Neutrophil (primary cell): ENCODE data around the gene ILRUN.
A peak's percentile ranks its signal among the peaks of the same experiment; 100 is the strongest.
"Not testable (repeated sequence)": the region's sequence is repeated elsewhere in the genome, so short reads cannot be mapped to it uniquely, and the experiment has no call there.

Experiments used
- H3K27ac ChIP-seq: fragments of 200-600 bp; sonication (generic); 2 replicates; pipeline ENCODE4 v1.5.1; 2016; ENCODE audit warnings: mild to moderate bottlenecking, moderate library complexity
- H3K27me3 ChIP-seq: fragments of 200-600 bp; sonication (generic); 2 replicates; pipeline ENCODE4 v1.6.0; 2016; ENCODE audit warnings: mild to moderate bottlenecking
- H3K36me3 ChIP-seq: fragments of 200-600 bp; sonication (generic); 2 replicates; pipeline ENCODE4 v1.5.1; 2017
- H3K4me1 ChIP-seq, 2 experiments: fragments of 200-600 bp in 1 of 2; sonication (generic) in 1 of 2; 1 replicate in 1 of 2; 2 replicates in 1 of 2; pipeline versions ENCODE4 v1.5.1 to v1.6.1; 2013 to 2016; ENCODE audit warnings: low read depth in 1 of 2, low read length in 1 of 2, mild to moderate bottlenecking in 1 of 2, moderate library complexity in 1 of 2; ENCODE audit not compliant: control insufficient read depth in 1 of 2, insufficient read depth in 1 of 2
- H3K4me3 ChIP-seq, 2 experiments: fragments of 200-600 bp in 1 of 2; sonication (generic) in 1 of 2; 1 replicate in 1 of 2; 2 replicates in 1 of 2; pipeline ENCODE4 v1.5.1; 2013 to 2016; ENCODE audit warnings: low read depth in 1 of 2, low read length in 1 of 2, mild to moderate bottlenecking in 1 of 2, moderate library complexity in 1 of 2
- H3K9me3 ChIP-seq: fragments of 200-600 bp; sonication (generic); 2 replicates; pipeline ENCODE4 v1.5.1; 2016
- TF ChIP-seq, protein P1 (sequence below): fragments of 200-600 bp; sonication (generic); IDR thresholded peaks from 2 replicates; pipeline ENCODE4 v1.5.1; 2016; ENCODE audit warnings: antibody characterized with exemption

The ILRUN gene

GRCh38 chr6:34661357-34661756, 35.2 kb downstream of the ILRUN start:
- Histone ChIP-seq H3K4me1 (peaks cover 30 to 34% of the 10 kb centered on the region in 2 experiments), H3K9me3 (no peaks in the 10 kb centered on the region), H3K27me3 (no peaks in the 10 kb centered on the region), H3K27ac (no peak overlapping the region), H3K4me3 (no peak overlapping the region), H3K36me3 (no peaks in the 10 kb centered on the region)
- TF ChIP-seq, protein P1, sequence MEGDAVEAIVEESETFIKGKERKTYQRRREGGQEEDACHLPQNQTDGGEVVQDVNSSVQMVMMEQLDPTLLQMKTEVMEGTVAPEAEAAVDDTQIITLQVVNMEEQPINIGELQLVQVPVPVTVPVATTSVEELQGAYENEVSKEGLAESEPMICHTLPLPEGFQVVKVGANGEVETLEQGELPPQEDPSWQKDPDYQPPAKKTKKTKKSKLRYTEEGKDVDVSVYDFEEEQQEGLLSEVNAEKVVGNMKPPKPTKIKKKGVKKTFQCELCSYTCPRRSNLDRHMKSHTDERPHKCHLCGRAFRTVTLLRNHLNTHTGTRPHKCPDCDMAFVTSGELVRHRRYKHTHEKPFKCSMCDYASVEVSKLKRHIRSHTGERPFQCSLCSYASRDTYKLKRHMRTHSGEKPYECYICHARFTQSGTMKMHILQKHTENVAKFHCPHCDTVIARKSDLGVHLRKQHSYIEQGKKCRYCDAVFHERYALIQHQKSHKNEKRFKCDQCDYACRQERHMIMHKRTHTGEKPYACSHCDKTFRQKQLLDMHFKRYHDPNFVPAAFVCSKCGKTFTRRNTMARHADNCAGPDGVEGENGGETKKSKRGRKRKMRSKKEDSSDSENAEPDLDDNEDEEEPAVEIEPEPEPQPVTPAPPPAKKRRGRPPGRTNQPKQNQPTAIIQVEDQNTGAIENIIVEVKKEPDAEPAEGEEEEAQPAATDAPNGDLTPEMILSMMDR: no peak

- Histone ChIP-seq H3K4me3 (no peak overlapping the region), H3K4me1 (peaks cover 26 to 35% of the 10 kb centered on the region in 2 experiments), H3K27ac (no peak overlapping the region), H3K36me3 (peaks cover 5% of the 10 kb centered on the region), H3K27me3 (no peaks in the 10 kb centered on the region), H3K9me3 (no peaks in the 10 kb centered on the region)
- TF ChIP-seq, protein P1: no peak
Measured at GRCh38 chr6:34658605-34659265, 37.8 kb downstream of the ILRUN start.

DNA sequence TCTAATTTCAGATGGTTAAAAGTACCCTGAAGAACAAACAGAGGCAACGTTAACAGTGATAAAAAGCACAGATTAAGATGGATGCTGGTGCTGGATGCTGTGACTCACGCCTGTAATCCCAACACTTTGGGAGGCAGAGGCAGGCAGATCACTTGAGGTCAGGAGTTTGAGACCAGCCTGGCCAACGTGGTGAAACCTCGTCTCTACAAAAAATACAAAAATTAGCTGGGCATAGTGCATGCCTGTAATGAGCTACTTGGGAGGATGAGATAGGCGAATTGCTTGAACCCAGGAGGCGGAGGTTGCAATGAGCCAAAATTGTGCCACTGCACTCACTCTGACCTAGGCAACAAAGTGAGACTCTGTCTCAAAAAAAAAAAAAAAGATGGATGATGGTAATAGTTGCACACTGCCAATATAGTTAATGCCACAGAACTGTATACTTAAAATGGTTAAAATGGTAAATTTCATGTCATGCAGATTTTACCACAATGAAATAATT, 38.5 kb downstream of the ILRUN start:
- H3K4me1 ChIP-seq: peaks cover 26 to 32% of the 10 kb centered on the region in 2 experiments
- not testable (repeated sequence) for H3K4me3 ChIP-seq, H3K9me3 ChIP-seq, H3K27me3 ChIP-seq, H3K36me3 ChIP-seq
- peak overlapping the region; percentile 75 for H3K27ac ChIP-seq

- no peaks in the 10 kb centered on the region for H3K9me3 ChIP-seq
- H3K36me3 ChIP-seq: peaks cover 8% of the 10 kb centered on the region
- TF ChIP-seq, protein P1: no peak
- H3K27me3 ChIP-seq: no peaks in the 10 kb centered on the region
- H3K27ac ChIP-seq: peak overlapping the region; percentile 75
- peak overlapping the region; percentile 18 to 33 for H3K4me3 ChIP-seq
- H3K4me1 ChIP-seq: peaks cover 26 to 32% of the 10 kb centered on the region in 2 experiments
Measured at GRCh38 chr6:34657307-34657978, 39.1 kb downstream of the ILRUN start.

DNA sequence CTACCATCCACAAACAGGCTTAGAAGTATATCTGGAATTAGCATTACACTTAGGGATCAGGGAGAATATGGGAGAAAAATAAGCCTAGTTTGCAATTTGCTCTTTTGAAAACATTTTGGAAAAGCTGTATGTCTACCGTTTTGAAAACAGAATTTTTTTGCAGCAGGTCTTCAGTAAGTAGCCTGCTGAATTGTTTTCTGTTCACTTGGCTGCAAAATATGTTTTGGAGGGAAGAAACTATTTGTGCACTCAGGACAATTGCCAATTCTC, 39.6 kb downstream of the ILRUN start:
- Histone ChIP-seq H3K4me1 (peaks cover 26 to 32% of the 10 kb centered on the region in 2 experiments), H3K36me3 (peaks cover 8% of the 10 kb centered on the region), H3K27me3 (no peaks in the 10 kb centered on the region), H3K9me3 (no peaks in the 10 kb centered on the region), H3K27ac (peak overlapping the region; percentile 75), H3K4me3 (peak overlapping the region; percentile 18 to 33)
- TF ChIP-seq, protein P1: no peak

- H3K27ac ChIP-seq: peak overlapping the region; percentile 75
- peak overlapping the region in 1 of 2 experiments; percentile 33 for H3K4me3 ChIP-seq
- H3K4me1 ChIP-seq: peaks cover 26 to 32% of the 10 kb centered on the region in 2 experiments
- TF ChIP-seq, protein P1: no peak
- no peaks in the 10 kb centered on the region for H3K27me3 ChIP-seq
- peaks cover 8% of the 10 kb centered on the region for H3K36me3 ChIP-seq
- H3K9me3 ChIP-seq: no peaks in the 10 kb centered on the region
Measured at GRCh38 chr6:34656378-34657036, 40.1 kb downstream of the ILRUN start.

DNA sequence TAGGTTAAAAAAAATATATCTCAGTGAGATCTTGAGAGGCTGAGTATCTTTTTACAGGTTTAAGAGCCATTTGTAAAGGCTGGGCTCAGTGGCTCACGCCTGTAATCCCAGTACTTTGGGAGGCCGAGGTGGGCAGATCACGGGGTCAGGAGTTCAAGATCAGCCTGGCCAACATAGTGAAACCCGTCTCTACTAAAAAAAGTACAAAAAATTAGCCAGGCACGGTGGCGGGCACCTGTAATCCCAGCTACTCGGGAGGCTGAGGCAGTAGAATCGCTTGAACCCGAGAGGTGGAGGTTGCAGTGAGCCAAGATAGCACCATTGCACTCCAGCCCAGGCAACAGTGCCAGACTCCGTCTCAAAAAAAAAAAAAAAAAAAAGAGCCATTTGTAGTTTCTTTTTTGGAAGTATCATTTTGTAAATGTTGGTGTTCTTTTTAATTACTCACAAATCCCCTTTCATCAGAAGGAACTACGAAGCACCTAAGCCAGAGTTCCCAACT, 40.6 kb downstream of the ILRUN start:
- H3K27ac ChIP-seq: peak overlapping the region; percentile 75
- H3K36me3 ChIP-seq, H3K4me3 ChIP-seq, H3K9me3 ChIP-seq, H3K27me3 ChIP-seq: not testable (repeated sequence)
- peaks cover 26 to 32% of the 10 kb centered on the region in 2 experiments for H3K4me1 ChIP-seq
